GM12878 (cell line): ENCODE results near the gene ZNF839. TPM values are rescaled to one million over a fixed set of nuclear protein-coding genes. Genes with fewer than 3 reads are reported as not detected.

Experiments used
- ATAC-seq: fragments of 200-7000 bp; cut with Tn5 transposase; 3 replicates; pipeline ENCODE4 v1.9.1; 2020; ENCODE audit warnings: mild to moderate bottlenecking, moderate library complexity
- BruUV-seq: library from RNA; stranded (reverse); fragments of 400-500 nt; replicated peaks from 2 replicates; lab custom pipeline; 2021; lab: Mats Ljungman, UMichigan
- CTCF ChIA-PET: fragments of 300-600 bp; sonication (Branson Sonifier 250); formaldehyde crosslinking; extraction: SDS; loops from one replicate; lab custom pipeline; 2021; ENCODE audit warnings: inconsistent platforms; lab: Yijun Ruan, JAX
- POLR2A ChIA-PET: fragments of 350-600 bp; formaldehyde crosslinking; extraction: SDS; loops from one replicate; lab custom pipeline; 2021; ENCODE audit warnings: inconsistent platforms; lab: Charles Lee
- RAD21 ChIA-PET: fragments of 300-600 bp; sonication (Branson Sonifier 250); formaldehyde crosslinking; loops from one replicate; lab custom pipeline; 2023; ENCODE audit warnings: antibody characterized with exemption; ENCODE audit not compliant: unreplicated experiment; lab: Charles Lee
- SMC1A ChIA-PET: fragments of 300-600 bp; sonication (Branson Sonifier 250); formaldehyde crosslinking; loops from one replicate; lab custom pipeline; 2023; ENCODE audit not compliant: unreplicated experiment, uncharacterized antibody; lab: Charles Lee
- DNase-seq: peaks from one replicate; pipeline ENCODE4 v3.0.0-alpha.2; 2011; ENCODE audit warnings: low read depth, low spot score
- FAIRE-seq: peaks from 3 replicates; lab custom pipeline; 2011; peaks lifted over from hg19 to GRCh38; lab: Jason Lieb, UNC
- H2AFZ ChIP-seq: 2 replicates; pipeline ENCODE4 v1.6.0; 2011; ENCODE audit warnings: low read depth, low read length, control low read depth; ENCODE audit not compliant: control insufficient read depth
- H3K27ac ChIP-seq: 2 replicates; pipeline ENCODE4 v1.5.1; 2011; ENCODE audit warnings: control low read depth; ENCODE audit not compliant: control insufficient read depth, insufficient read depth
- H3K27me3 ChIP-seq, 2 experiments: replicated peaks in 1 of 2; 2 replicates each; pipeline versions ENCODE4 v1.6.0 to v1.6.1; 2011; ENCODE audit warnings: low read length in 1 of 2; ENCODE audit not compliant: control insufficient read depth in 2 of 2, insufficient read depth in 2 of 2
- H3K36me3 ChIP-seq, 2 experiments: 2 replicates each; pipeline ENCODE4 v1.5.1; 2011; ENCODE audit warnings: low read length in 1 of 2; ENCODE audit not compliant: control insufficient read depth in 2 of 2, insufficient read depth in 2 of 2
- H3K4me1 ChIP-seq: 2 replicates; pipeline ENCODE4 v1.6.1; 2011; ENCODE audit warnings: mild to moderate bottlenecking, low read length, moderate library complexity, mixed read lengths; ENCODE audit not compliant: control insufficient read depth, insufficient read depth
- H3K4me2 ChIP-seq: 2 replicates; pipeline ENCODE4 v1.6.0; 2011; ENCODE audit warnings: control low read depth; ENCODE audit not compliant: control insufficient read depth, insufficient read depth
- H3K4me3 ChIP-seq: fragments of 200-600 bp; sonication (generic); 2 replicates; pipeline ENCODE4 v1.5.1; 2016
- H3K79me2 ChIP-seq: 2 replicates; pipeline ENCODE4 v1.6.0; 2011; ENCODE audit warnings: low read length; ENCODE audit not compliant: control insufficient read depth, insufficient read depth
- H3K9ac ChIP-seq: 2 replicates; pipeline ENCODE4 v1.8.0; 2011; ENCODE audit warnings: low read length, control low read depth, mixed read lengths; ENCODE audit not compliant: control insufficient read depth, insufficient read depth
- H3K9me3 ChIP-seq: replicated peaks from 3 replicates; pipeline ENCODE4 v1.5.1; 2011; ENCODE audit warnings: mild to moderate bottlenecking, low read length; ENCODE audit not compliant: control insufficient read depth, insufficient read depth
- H4K20me1 ChIP-seq: 2 replicates; pipeline ENCODE4 v1.6.0; 2011; ENCODE audit not compliant: control insufficient read depth, insufficient read depth
- EGR1 ChIP-seq, 2 experiments: IDR thresholded peaks; 1 replicate in 1 of 2; 2 replicates in 1 of 2; pipeline ENCODE4 v1.6.1; 2011 to 2012; ENCODE audit warnings: low read depth in 2 of 2, low read length in 2 of 2, borderline replicate concordance in 1 of 2, mild to moderate bottlenecking in 1 of 2, moderate library complexity in 1 of 2
- EZH2 ChIP-seq: IDR thresholded peaks from 2 replicates; pipeline ENCODE4 v1.6.1; 2012; ENCODE audit warnings: low read depth, mild to moderate bottlenecking, control low read depth, inconsistent platforms, low read length, borderline replicate concordance; ENCODE audit not compliant: control insufficient read depth
- FOXM1 ChIP-seq: IDR thresholded peaks from 2 replicates; pipeline ENCODE4 v1.6.1; 2012; ENCODE audit warnings: low read depth, mild to moderate bottlenecking, inconsistent platforms, low read length, moderate library complexity
- IKZF2 ChIP-seq, 2 experiments: fragments of 450-650 bp; IDR thresholded peaks; 2 replicates each; pipeline ENCODE4 v1.6.1; 2017; ENCODE audit warnings: mild to moderate bottlenecking in 2 of 2, moderate library complexity in 2 of 2
- NFXL1 ChIP-seq: fragments of 450-650 bp; IDR thresholded peaks from 2 replicates; pipeline ENCODE4 v1.6.1; 2017; ENCODE audit warnings: antibody characterized with exemption, mild to moderate bottlenecking, borderline replicate concordance
- RAD51 ChIP-seq: fragments of 450-650 bp; IDR thresholded peaks from 2 replicates; pipeline ENCODE4 v1.6.1; 2016; ENCODE audit warnings: moderate library complexity, mild to moderate bottlenecking, inconsistent platforms
- SREBF1 ChIP-seq: IDR thresholded peaks from 2 replicates; pipeline ENCODE4 v1.6.1; 2012; ENCODE audit warnings: mild to moderate bottlenecking, low read length
- SREBF2 ChIP-seq: IDR thresholded peaks from 2 replicates; pipeline ENCODE4 v1.6.1; 2012; ENCODE audit warnings: mild to moderate bottlenecking, low read length
- TCF12 ChIP-seq: IDR thresholded peaks from 2 replicates; pipeline ENCODE4 v1.6.1; 2011; ENCODE audit warnings: low read depth, mild to moderate bottlenecking, low read length
- ZBTB11 ChIP-seq: fragments of 450-650 bp; formaldehyde crosslinking; IDR thresholded peaks from 2 replicates; pipeline ENCODE4 v1.5.0; 2022; ENCODE audit warnings: mild to moderate bottlenecking, missing genetic modification characterization
- WGBS: methylation state at CpG from one replicate; pipeline ENCODE4 v1.1.6; 2016; ENCODE audit warnings: low lambda C conversion rate; ENCODE audit not compliant: insufficient replicate concordance, insufficient coverage; ENCODE audit errors: missing lambda C conversion rate; 5-methylcytosine and 5-hydroxymethylcytosine counted together
- in situ Hi-C: fragments of 300-500 bp; cut with MboI; formaldehyde crosslinking; loops from 9 replicates; pipeline ENCODE4 v1.14.3; 2018; ENCODE audit warnings: mixed read lengths
- intact Hi-C: fragments of 100-400 bp; cut with micrococcal nuclease; formaldehyde crosslinking; loops from one replicate; pipeline ENCODE4 v1.14.2; 2022; ENCODE audit not compliant: unreplicated experiment
- polyA plus RNA-seq, 11 experiments: library from polyadenylated mRNA; depleted of rRNA in 4 of 11; unstranded in 6 of 11; stranded (reverse) in 5 of 11; fragments of >200 nt; fragmentation: Nextera tagmentation in 4 of 11; fragmentation: Illumina TruSeq in 1 of 11; extraction: Ambion mirVana in 4 of 11; extraction: Trizol in 1 of 11; gene quantifications; 1 replicate in 1 of 11; 2 replicates in 10 of 11; pipeline versions ENCODE4 v1.2.1 to v1.2.3, GENCODE V29; 2011 to 2016; ENCODE audit warnings: inconsistent platforms in 2 of 11, missing spikeins in 2 of 11, low read depth in 1 of 11
- total RNA-seq, 4 experiments: library from RNA; depleted of rRNA in 3 of 4; stranded (reverse); fragments of >200 nt in 3 of 4; fragmentation: Illumina TruSeq in 1 of 4; extraction: Trizol in 1 of 4; gene quantifications; 2 replicates each; pipeline versions ENCODE4 v1.2.1 to v1.2.3, GENCODE V29; 2013 to 2021
- TF ChIP-seq, protein P1 (sequence below): fragments of 450-650 bp; IDR thresholded peaks from 2 replicates; pipeline ENCODE4 v1.6.1; 2018; ENCODE audit warnings: mild to moderate bottlenecking, low read depth, moderate library complexity; ENCODE audit not compliant: partially characterized antibody
- TF ChIP-seq, protein P2 (sequence below): fragments of 450-650 bp; IDR thresholded peaks from 2 replicates; pipeline ENCODE4 v1.6.1; 2017; ENCODE audit warnings: mild to moderate bottlenecking, moderate library complexity

Gene ZNF839
- total and polyA plus RNA-seq, 10 of the 15 experiments (the other 5 are each of a cell fraction or from before 2014, with no cell fraction given) = 1.4 to 14.4 (median 8.6) TPM

- Histone ChIP-seq H3K27ac (no peak overlapping the region), H2AFZ (no peak overlapping the region), H3K4me3 (no peak overlapping the region), H4K20me1 (no peaks in the 10 kb centered on the region), H3K79me2 (no peaks in the 10 kb centered on the region), H3K9me3 (no peaks in the 10 kb centered on the region), H3K4me1 (no peaks in the 10 kb centered on the region), H3K9ac (no peak overlapping the region), H3K27me3 (no peaks in the 10 kb centered on the region), H3K36me3 (no peaks in the 10 kb centered on the region), H3K4me2 (no peak overlapping the region)
- DNase-seq = no peak
- intact Hi-C loops = no loop called here
- no TSS peak for BruUV-seq
- POLR2A ChIA-PET = no interaction called here
- FAIRE-seq = no peak
- ATAC-seq = no peak
- CTCF ChIA-PET = no interaction called here
- in situ Hi-C loops = no loop called here
- SMC1A ChIA-PET = no interaction called here
- RAD21 ChIA-PET = no interaction called here
- WGBS = 23% methylated on average over 1 of the region's 1 CpG
- no peak for TF ChIP-seq TCF12
- TF ChIP-seq SREBF2 = no peak
- no peak for TF ChIP-seq SREBF1
- TF ChIP-seq ZBTB11 (CRISPR knock-in tag) = no peak
- TF ChIP-seq RAD51 = no peak
- TF ChIP-seq NFXL1 = no peak
- TF ChIP-seq, protein P1, sequence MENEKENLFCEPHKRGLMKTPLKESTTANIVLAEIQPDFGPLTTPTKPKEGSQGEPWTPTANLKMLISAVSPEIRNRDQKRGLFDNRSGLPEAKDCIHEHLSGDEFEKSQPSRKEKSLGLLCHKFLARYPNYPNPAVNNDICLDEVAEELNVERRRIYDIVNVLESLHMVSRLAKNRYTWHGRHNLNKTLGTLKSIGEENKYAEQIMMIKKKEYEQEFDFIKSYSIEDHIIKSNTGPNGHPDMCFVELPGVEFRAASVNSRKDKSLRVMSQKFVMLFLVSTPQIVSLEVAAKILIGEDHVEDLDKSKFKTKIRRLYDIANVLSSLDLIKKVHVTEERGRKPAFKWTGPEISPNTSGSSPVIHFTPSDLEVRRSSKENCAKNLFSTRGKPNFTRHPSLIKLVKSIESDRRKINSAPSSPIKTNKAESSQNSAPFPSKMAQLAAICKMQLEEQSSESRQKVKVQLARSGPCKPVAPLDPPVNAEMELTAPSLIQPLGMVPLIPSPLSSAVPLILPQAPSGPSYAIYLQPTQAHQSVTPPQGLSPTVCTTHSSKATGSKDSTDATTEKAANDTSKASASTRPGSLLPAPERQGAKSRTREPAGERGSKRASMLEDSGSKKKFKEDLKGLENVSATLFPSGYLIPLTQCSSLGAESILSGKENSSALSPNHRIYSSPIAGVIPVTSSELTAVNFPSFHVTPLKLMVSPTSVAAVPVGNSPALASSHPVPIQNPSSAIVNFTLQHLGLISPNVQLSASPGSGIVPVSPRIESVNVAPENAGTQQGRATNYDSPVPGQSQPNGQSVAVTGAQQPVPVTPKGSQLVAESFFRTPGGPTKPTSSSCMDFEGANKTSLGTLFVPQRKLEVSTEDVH = no peak
- TF ChIP-seq, protein P2, sequence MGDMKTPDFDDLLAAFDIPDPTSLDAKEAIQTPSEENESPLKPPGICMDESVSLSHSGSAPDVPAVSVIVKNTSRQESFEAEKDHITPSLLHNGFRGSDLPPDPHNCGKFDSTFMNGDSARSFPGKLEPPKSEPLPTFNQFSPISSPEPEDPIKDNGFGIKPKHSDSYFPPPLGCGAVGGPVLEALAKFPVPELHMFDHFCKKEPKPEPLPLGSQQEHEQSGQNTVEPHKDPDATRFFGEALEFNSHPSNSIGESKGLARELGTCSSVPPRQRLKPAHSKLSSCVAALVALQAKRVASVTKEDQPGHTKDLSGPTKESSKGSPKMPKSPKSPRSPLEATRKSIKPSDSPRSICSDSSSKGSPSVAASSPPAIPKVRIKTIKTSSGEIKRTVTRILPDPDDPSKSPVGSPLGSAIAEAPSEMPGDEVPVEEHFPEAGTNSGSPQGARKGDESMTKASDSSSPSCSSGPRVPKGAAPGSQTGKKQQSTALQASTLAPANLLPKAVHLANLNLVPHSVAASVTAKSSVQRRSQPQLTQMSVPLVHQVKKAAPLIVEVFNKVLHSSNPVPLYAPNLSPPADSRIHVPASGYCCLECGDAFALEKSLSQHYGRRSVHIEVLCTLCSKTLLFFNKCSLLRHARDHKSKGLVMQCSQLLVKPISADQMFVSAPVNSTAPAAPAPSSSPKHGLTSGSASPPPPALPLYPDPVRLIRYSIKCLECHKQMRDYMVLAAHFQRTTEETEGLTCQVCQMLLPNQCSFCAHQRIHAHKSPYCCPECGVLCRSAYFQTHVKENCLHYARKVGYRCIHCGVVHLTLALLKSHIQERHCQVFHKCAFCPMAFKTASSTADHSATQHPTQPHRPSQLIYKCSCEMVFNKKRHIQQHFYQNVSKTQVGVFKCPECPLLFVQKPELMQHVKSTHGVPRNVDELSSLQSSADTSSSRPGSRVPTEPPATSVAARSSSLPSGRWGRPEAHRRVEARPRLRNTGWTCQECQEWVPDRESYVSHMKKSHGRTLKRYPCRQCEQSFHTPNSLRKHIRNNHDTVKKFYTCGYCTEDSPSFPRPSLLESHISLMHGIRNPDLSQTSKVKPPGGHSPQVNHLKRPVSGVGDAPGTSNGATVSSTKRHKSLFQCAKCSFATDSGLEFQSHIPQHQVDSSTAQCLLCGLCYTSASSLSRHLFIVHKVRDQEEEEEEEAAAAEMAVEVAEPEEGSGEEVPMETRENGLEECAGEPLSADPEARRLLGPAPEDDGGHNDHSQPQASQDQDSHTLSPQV = no peak
- no peak for TF ChIP-seq FOXM1
- TF ChIP-seq IKZF2 (IDR thresholded peaks at IDR 0.05) = no peak
- TF ChIP-seq EZH2 = no peak
- no peak for TF ChIP-seq EGR1 (IDR thresholded peaks at IDR 0.05; ENCODE audit: borderline replicate concordance in 1 of 2, low read depth in 2 of 2, low read length in 2 of 2)
Observed at GRCh38 chr14:102292441-102292840, 27.1 kb upstream of the ZNF839 start.
